Left lung (tissue), 10 donors: ENCODE measurements around the gene ZCCHC7. TPM values are rescaled to one million over a fixed set of nuclear protein-coding genes. Genes with fewer than 3 reads are reported as not detected.
A peak's percentile ranks its signal among the peaks of the same experiment; 100 is the strongest.
"Not testable (repeated sequence)": the region's sequence is repeated elsewhere in the genome, so short reads cannot be mapped to it uniquely, and the experiment has no call there.

ENCODE experiments used
- ATAC-seq: fragments of 200-7000 bp; cut with Tn5 transposase; one replicate; pipeline ENCODE4 v1.9.1; 2020; ENCODE audit warnings: moderate library complexity
- DNase-seq, 4 donors: peaks; one replicate each; pipeline ENCODE4 v3.0.0-alpha.2; 2013 to 2020
- H3K27ac ChIP-seq, 2 donors: fragments of 200-600 bp; sonication (generic) in 1 of 2; one replicate each; pipeline versions ENCODE4 v1.5.0 to v1.8.0; 2020 to 2021
- H3K27me3 ChIP-seq, 2 donors: fragments of 200-600 bp; sonication (generic) in 1 of 2; one replicate each; pipeline versions ENCODE4 v1.5.0 to v1.8.0; 2020 to 2021
- H3K36me3 ChIP-seq, 2 donors: fragments of 200-600 bp; sonication (generic) in 1 of 2; one replicate each; pipeline versions ENCODE4 v1.5.0 to v1.8.0; 2020 to 2021
- H3K4me1 ChIP-seq, 2 donors: fragments of 200-600 bp; one replicate each; pipeline ENCODE4 v1.8.0; 2021
- H3K4me3 ChIP-seq, 2 donors: fragments of 200-600 bp; sonication (generic) in 1 of 2; one replicate each; pipeline versions ENCODE4 v1.5.0 to v1.8.0; 2020 to 2021; ENCODE audit warnings: mild to moderate bottlenecking in 1 of 2
- H3K9me3 ChIP-seq, 2 donors: fragments of 200-600 bp; sonication (generic) in 1 of 2; one replicate each; pipeline versions ENCODE4 v1.5.0 to v1.8.0; 2020 to 2021
- intact Hi-C, 2 donors: fragments of 100-400 bp; cut with DNase I; formaldehyde crosslinking; loops; one replicate each; pipeline versions ENCODE4 v1.11.2 to v1.14.2; 2022
- polyA plus RNA-seq, 6 donors: library from polyadenylated mRNA; unstranded; fragments of 120-200 nt; gene quantifications; one replicate each; pipeline ENCODE4 v1.2.1, GENCODE V29; 2013; ENCODE audit not compliant: insufficient read length in 6 of 6
- total RNA-seq, 2 donors: library from RNA; stranded (reverse); fragmentation: NEBNext Ultra II Directional; extraction: Animal tissue kit (Norgen Biotek cat#: 25700); gene quantifications; one replicate each; pipeline ENCODE4 v1.2.1, GENCODE V29; 2021
- TF ChIP-seq, protein P1 (sequence below), 2 donors: fragments of 200-600 bp; sonication (generic) in 1 of 2; IDR thresholded peaks; one replicate each; pipeline versions ENCODE4 v1.5.0 to v1.8.0; 2021; ENCODE audit warnings: antibody characterized with exemption in 2 of 2
- donor health status: DM: no; HTN: yes; CAD: no.
- donor health status: DM: no; HTN: no; CAD: no.

The ZCCHC7 gene
- total and polyA plus RNA-seq, 8 donors: 16.0 to 26.0 (median 22.6) TPM

DNA sequence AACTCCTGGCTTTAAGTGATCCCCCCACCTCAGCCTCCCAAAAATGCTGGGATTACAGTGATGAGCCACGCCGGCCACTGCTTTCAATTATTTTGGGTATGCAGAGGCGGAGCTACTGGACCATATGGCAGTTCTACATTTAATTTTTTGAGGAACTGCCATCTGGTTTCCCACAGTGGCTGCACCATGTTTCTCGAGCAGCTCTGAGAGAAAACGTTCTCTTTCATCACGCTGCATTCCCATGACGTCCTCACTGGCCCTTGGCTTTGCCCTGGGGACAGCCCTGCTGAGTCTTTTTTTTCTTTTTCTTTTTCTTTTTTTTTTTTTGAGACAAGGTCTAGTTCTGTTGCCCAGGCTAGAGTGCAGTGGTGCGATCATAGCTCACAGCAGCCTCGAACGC lies 266.6 kb downstream of the ZCCHC7 start:
- no peak for DNase-seq
- H3K4me1 ChIP-seq: no peaks in the 10 kb centered on the region
- H3K27me3 ChIP-seq: no peaks in the 10 kb centered on the region
- TF ChIP-seq, protein P1, sequence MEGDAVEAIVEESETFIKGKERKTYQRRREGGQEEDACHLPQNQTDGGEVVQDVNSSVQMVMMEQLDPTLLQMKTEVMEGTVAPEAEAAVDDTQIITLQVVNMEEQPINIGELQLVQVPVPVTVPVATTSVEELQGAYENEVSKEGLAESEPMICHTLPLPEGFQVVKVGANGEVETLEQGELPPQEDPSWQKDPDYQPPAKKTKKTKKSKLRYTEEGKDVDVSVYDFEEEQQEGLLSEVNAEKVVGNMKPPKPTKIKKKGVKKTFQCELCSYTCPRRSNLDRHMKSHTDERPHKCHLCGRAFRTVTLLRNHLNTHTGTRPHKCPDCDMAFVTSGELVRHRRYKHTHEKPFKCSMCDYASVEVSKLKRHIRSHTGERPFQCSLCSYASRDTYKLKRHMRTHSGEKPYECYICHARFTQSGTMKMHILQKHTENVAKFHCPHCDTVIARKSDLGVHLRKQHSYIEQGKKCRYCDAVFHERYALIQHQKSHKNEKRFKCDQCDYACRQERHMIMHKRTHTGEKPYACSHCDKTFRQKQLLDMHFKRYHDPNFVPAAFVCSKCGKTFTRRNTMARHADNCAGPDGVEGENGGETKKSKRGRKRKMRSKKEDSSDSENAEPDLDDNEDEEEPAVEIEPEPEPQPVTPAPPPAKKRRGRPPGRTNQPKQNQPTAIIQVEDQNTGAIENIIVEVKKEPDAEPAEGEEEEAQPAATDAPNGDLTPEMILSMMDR (IDR thresholded peaks at IDR 0.05): no peak
- H3K4me3 ChIP-seq: no peak overlapping the region
- no peak overlapping the region for H3K27ac ChIP-seq
- H3K36me3 ChIP-seq: no peaks in the 10 kb centered on the region
- intact Hi-C loops: no loop called here
- ATAC-seq: no peak
- no peaks in the 10 kb centered on the region for H3K9me3 ChIP-seq

DNA sequence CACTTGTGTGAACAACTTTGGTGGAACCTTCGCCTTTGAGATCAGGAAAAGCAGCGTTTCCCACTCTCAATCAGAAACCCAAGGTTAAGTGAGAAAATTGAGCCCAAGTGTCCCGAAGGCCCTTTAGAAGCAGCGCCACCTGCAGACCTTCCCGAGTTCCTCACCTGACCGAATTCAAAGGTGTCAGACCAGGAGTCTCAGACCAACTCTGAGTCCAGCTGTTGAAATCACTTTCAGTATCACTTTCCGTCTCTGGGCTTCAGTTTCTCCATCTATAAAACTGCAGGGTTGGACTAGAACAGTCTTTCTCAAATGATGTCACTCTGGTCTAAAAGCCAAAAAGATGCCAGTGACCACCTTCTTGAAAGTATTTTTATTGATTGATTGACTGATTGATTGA lies 270.4 kb downstream of the ZCCHC7 start:
- ATAC-seq (peak; percentile 55), DNase-seq (no peak)
- TF ChIP-seq, protein P1 (IDR thresholded peaks at IDR 0.05): no peak
- Histone ChIP-seq H3K27ac (no peak overlapping the region), H3K9me3 (no peaks in the 10 kb centered on the region), H3K36me3 (no peaks in the 10 kb centered on the region), H3K4me3 (no peak overlapping the region), H3K4me1 (no peaks in the 10 kb centered on the region), H3K27me3 (no peaks in the 10 kb centered on the region)
- intact Hi-C loops: no loop called here

DNA sequence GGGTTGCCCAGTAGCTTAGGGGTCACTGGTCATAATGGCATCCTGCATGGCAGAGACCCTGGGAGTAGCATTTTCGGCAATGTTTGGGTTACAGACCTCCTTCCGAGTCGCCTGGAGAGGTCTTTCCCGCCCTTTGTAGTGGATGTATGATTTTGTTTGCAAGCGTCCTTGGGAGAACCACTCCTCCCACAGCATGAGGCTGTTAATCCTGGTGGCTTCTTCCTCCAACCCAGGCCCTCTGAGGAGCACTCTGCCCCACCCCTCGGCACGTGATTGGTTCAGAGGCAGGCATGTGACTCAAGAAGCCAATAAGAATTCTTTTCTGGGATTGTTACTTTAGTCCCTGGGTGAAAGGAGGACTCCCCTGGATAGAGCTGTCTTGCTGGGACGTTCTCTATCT lies 271.9 kb downstream of the ZCCHC7 start:
- TF ChIP-seq, protein P1 (IDR thresholded peaks at IDR 0.05): no peak
- H3K27me3 ChIP-seq: no peaks in the 10 kb centered on the region
- no peak for ATAC-seq

DNA sequence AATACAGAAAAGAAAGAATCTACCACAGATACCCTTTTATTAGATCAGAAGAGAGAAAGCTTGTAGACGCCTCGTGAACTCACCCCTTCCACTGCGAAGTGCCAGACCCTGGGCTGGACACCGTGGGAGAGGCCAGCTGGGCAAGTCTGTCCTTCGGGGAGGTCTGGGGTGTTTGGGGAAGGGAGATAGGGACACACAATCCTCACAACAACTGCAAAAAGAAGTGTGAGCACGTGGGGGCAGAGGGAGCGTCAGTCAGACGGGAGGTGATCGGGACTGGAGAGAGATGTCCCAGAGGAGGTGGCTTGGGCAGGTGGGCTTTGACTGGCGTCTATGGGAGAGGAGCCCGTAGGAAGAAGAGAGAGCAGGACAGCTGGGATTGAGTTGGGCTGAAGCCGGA lies 274.9 kb downstream of the ZCCHC7 start:
- no peak for ATAC-seq
- TF ChIP-seq, protein P1 (IDR thresholded peaks at IDR 0.05): no peak
- intact Hi-C loops: no loop called here

More for the DNA sequence above, 271.9 kb downstream of the ZCCHC7 start:
- Histone ChIP-seq H3K27ac (no peak overlapping the region), H3K36me3 (no peaks in the 10 kb centered on the region), H3K9me3 (no peaks in the 10 kb centered on the region), H3K4me3 (no peak overlapping the region), H3K4me1 (no peaks in the 10 kb centered on the region)
- no peak for DNase-seq
- intact Hi-C loops: no loop called here

DNA sequence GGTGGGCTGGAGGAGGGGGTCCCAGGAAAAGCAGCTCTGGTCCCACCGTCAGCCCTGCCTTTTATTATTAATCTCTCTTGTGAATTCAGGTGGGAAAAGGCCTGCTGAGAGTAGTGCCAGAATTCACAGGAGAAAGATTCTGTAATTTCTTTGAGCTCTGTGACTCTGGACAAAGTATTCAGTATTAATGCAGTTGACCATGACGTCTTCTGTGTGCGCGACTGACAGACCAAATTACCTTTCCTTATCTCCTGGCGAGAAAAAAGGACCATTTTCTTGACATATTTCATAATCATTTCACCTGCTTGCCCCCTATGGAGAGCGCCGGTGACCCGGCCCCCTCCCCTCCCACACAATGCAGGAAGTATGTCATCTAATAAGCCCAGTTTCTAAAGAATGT lies 275.3 kb downstream of the ZCCHC7 start:
- H3K36me3 ChIP-seq: no peaks in the 10 kb centered on the region
- no peaks in the 10 kb centered on the region for H3K27me3 ChIP-seq
- TF ChIP-seq, protein P1 (IDR thresholded peaks at IDR 0.05): no peak
- H3K4me3 ChIP-seq: no peak overlapping the region
- H3K27ac ChIP-seq: no peak overlapping the region
- no peaks in the 10 kb centered on the region for H3K9me3 ChIP-seq
- no peak for DNase-seq
- no peaks in the 10 kb centered on the region for H3K4me1 ChIP-seq
- intact Hi-C loops: no loop called here
- no peak for ATAC-seq

More for the DNA sequence above, 274.9 kb downstream of the ZCCHC7 start:
- H3K9me3 ChIP-seq: no peaks in the 10 kb centered on the region
- DNase-seq: no peak
- no peaks in the 10 kb centered on the region for H3K27me3 ChIP-seq
- no peak overlapping the region for H3K27ac ChIP-seq
- H3K36me3 ChIP-seq: no peaks in the 10 kb centered on the region
- H3K4me1 ChIP-seq: no peaks in the 10 kb centered on the region
- no peak overlapping the region for H3K4me3 ChIP-seq

DNA sequence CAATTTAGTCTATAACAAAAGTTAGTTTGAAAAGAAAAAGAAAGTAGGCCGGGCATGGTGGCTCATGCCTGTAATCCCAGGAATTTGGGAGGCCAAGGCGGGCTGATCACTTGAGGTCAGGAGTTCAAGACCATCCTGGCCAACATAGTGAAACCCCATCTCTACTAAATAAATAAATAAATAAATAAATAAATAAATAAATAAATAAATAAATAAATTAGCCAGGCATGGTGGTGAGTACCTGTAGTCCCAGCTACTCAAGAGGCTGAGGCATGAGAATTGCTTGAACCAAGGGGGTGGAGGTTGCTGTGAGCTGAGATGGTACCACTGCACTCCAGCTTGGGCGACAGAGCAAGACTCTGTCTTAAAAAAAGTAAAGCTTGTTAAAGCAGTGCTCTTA lies 277.6 kb downstream of the ZCCHC7 start:
- H3K4me3 ChIP-seq, H3K36me3 ChIP-seq, intact Hi-C loops, ATAC-seq, DNase-seq, H3K9me3 ChIP-seq, H3K27ac ChIP-seq, H3K4me1 ChIP-seq, H3K27me3 ChIP-seq: not testable (repeated sequence)
